ENCODE results near the gene SLU7.

SLU7 gene

GRCh38 chr5:160360310-160360709 is 58.6 kb downstream of the SLU7 start:
- Histone ChIP-seq H4K20me1 (ENCODE audit: control insufficient read depth, insufficient read depth, low read depth, low read length) (no peaks in the 10 kb centered on the region), H3K27me3 (ENCODE audit: control insufficient read depth, low read length) (peaks cover 6% of the 10 kb centered on the region; the same call in 1 of the 2 replicates), H3K4me1 (ENCODE audit: control insufficient read depth, low read length) (no peaks in the 10 kb centered on the region), H3F3A (ENCODE audit: control insufficient read depth, insufficient read depth) (no peaks in the 10 kb centered on the region), H3K79me2 (ENCODE audit: control insufficient read depth, low read length) (no peaks in the 10 kb centered on the region), H3K4me3 (ENCODE audit: low read length) (no peak overlapping the region), H3K9me3 (ENCODE audit: control insufficient read depth, insufficient read depth, low read length) (no peaks in the 10 kb centered on the region), H3K27ac (ENCODE audit: low read depth, low read length) (no peak overlapping the region), H3K4me2 (ENCODE audit: low read length) (no peak overlapping the region), H3K36me3 (ENCODE audit: control insufficient read depth, low read length) (no peaks in the 10 kb centered on the region), H3K9me2 (replicated peaks; ENCODE audit: control insufficient read depth, low read length) (no peaks in the 10 kb centered on the region)
- TF ChIP-seq CTCF (IDR thresholded peaks at IDR 0.05; ENCODE audit: low read depth, low read length, poor library complexity, severe bottlenecking) (no peak), EZH2phosphoT487 (IDR thresholded peaks at IDR 0.05; ENCODE audit: borderline replicate concordance, low read length) (no peak)

GRCh38 chr5:160359816-160360215 is 59.1 kb downstream of the SLU7 start:
- Histone ChIP-seq H3K4me3 (ENCODE audit: low read length) (no peak overlapping the region), H3K4me2 (ENCODE audit: low read length) (no peak overlapping the region), H4K20me1 (ENCODE audit: control insufficient read depth, insufficient read depth, low read depth, low read length) (no peaks in the 10 kb centered on the region), H3K27ac (ENCODE audit: low read depth, low read length) (no peak overlapping the region), H3K9me3 (ENCODE audit: control insufficient read depth, insufficient read depth, low read length) (no peaks in the 10 kb centered on the region), H3F3A (ENCODE audit: control insufficient read depth, insufficient read depth) (no peaks in the 10 kb centered on the region), H3K4me1 (ENCODE audit: control insufficient read depth, low read length) (no peaks in the 10 kb centered on the region), H3K79me2 (ENCODE audit: control insufficient read depth, low read length) (no peaks in the 10 kb centered on the region), H3K9me2 (replicated peaks; ENCODE audit: control insufficient read depth, low read length) (no peaks in the 10 kb centered on the region), H3K36me3 (ENCODE audit: control insufficient read depth, low read length) (no peaks in the 10 kb centered on the region), H3K27me3 (ENCODE audit: control insufficient read depth, low read length) (peaks cover 6% of the 10 kb centered on the region; the same call in 1 of the 2 replicates)
- no peak for TF ChIP-seq CTCF (IDR thresholded peaks at IDR 0.05; ENCODE audit: low read depth, low read length, poor library complexity, severe bottlenecking)
- no peak for TF ChIP-seq EZH2phosphoT487 (IDR thresholded peaks at IDR 0.05; ENCODE audit: borderline replicate concordance, low read length)

- Histone ChIP-seq H3K36me3 (ENCODE audit: control insufficient read depth, low read length) (no peaks in the 10 kb centered on the region), H3K4me3 (ENCODE audit: low read length) (no peak overlapping the region), H3K27me3 (ENCODE audit: control insufficient read depth, low read length) (peaks cover 6% of the 10 kb centered on the region; the same call in 1 of the 2 replicates), H3K4me1 (ENCODE audit: control insufficient read depth, low read length) (no peaks in the 10 kb centered on the region), H3K4me2 (ENCODE audit: low read length) (no peak overlapping the region), H3K79me2 (ENCODE audit: control insufficient read depth, low read length) (no peaks in the 10 kb centered on the region), H4K20me1 (ENCODE audit: control insufficient read depth, insufficient read depth, low read depth, low read length) (no peaks in the 10 kb centered on the region), H3K27ac (ENCODE audit: low read depth, low read length) (no peak overlapping the region), H3K9me2 (replicated peaks; ENCODE audit: control insufficient read depth, low read length) (no peaks in the 10 kb centered on the region), H3K9me3 (ENCODE audit: control insufficient read depth, insufficient read depth, low read length) (no peaks in the 10 kb centered on the region), H3F3A (ENCODE audit: control insufficient read depth, insufficient read depth) (no peaks in the 10 kb centered on the region)
- TF ChIP-seq CTCF (IDR thresholded peaks at IDR 0.05; ENCODE audit: low read depth, low read length, poor library complexity, severe bottlenecking): no peak
- TF ChIP-seq EZH2phosphoT487 (IDR thresholded peaks at IDR 0.05; ENCODE audit: borderline replicate concordance, low read length): no peak
Measured at GRCh38 chr5:160359242-160359641, 59.6 kb downstream of the SLU7 start.

Data from DOHH2 (cell line).